GM12874 (cell line): Measurements from ENCODE around the gene AK4.

Source experiments
- TF ChIP-seq, protein P1 (sequence below): IDR thresholded peaks from 2 replicates; pipeline ENCODE4 v1.5.1; 2011; ENCODE audit warnings: low read depth, mild to moderate bottlenecking, control low read depth, low read length, moderate library complexity; ENCODE audit not compliant: insufficient read depth

AK4 gene

DNA sequence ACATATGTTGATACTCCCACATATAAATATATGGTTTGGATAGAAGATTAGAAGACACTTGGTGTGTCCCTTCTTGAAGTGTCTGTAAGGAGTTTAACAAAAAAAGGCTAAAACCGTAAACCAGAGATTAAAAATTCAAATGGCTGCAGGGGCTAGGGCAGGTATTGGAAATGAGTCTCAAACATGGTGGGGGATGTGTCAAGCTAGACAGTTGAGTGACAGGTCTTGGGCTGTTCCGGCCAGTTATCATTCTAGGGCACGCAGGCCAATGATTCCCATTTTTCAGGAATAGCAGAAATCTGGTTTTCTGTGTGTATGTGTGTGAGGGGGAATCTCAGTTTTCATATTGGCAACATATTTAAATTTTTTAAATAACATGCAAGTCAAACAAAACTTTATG lies 77.2 kb downstream of the AK4 start:
- TF ChIP-seq, protein P1, sequence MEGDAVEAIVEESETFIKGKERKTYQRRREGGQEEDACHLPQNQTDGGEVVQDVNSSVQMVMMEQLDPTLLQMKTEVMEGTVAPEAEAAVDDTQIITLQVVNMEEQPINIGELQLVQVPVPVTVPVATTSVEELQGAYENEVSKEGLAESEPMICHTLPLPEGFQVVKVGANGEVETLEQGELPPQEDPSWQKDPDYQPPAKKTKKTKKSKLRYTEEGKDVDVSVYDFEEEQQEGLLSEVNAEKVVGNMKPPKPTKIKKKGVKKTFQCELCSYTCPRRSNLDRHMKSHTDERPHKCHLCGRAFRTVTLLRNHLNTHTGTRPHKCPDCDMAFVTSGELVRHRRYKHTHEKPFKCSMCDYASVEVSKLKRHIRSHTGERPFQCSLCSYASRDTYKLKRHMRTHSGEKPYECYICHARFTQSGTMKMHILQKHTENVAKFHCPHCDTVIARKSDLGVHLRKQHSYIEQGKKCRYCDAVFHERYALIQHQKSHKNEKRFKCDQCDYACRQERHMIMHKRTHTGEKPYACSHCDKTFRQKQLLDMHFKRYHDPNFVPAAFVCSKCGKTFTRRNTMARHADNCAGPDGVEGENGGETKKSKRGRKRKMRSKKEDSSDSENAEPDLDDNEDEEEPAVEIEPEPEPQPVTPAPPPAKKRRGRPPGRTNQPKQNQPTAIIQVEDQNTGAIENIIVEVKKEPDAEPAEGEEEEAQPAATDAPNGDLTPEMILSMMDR, result no peak

DNA sequence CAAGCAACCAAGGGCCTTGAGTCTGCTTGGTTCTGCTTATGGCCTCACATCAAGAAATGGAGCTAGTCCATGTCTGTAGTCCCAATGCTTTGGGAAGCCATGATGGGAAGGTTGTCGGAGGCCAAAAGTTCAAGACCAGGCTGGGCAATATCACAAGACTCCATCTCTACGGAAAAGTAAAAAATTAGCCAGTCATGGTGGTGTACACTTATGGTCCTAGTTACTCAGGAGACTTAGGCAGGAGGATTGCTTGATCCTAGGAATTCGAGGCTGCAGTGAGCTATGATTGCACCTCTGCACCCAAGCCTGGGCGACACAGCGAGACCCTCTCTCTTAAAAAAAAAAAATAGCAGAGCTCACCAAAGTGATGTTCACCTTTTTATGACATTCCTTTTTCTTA lies 81.2 kb downstream of the AK4 start:
- TF ChIP-seq, protein P1, result no peak

DNA sequence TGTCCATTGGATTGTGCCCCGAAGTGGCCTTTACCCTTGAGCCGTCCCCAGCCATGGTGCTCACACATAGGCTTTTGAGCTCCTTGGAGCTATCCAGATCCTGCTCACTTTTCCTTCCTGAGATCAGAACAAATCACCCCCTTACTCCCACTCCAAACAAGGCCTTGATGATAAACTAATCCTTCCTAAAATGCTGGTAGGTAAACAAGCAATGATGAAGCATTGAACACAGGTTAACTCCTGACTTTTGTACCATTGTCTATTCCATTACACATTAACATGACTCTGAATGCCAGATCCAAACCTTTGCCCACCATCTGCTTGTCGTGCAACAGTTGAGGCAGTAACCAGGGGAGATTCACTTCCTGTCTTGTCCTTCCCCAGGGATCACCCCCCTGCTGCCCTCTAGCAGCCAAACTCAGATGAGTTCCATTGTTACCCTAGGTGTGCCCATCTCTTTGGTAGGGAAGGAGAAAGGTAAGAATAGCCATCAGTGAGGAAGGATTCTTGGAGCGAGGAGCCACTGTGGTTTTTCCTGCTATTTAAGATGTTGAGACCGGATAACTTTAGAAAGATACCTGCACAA lies 81.8 kb downstream of the AK4 start:
- TF ChIP-seq, protein P1, result no peak

DNA sequence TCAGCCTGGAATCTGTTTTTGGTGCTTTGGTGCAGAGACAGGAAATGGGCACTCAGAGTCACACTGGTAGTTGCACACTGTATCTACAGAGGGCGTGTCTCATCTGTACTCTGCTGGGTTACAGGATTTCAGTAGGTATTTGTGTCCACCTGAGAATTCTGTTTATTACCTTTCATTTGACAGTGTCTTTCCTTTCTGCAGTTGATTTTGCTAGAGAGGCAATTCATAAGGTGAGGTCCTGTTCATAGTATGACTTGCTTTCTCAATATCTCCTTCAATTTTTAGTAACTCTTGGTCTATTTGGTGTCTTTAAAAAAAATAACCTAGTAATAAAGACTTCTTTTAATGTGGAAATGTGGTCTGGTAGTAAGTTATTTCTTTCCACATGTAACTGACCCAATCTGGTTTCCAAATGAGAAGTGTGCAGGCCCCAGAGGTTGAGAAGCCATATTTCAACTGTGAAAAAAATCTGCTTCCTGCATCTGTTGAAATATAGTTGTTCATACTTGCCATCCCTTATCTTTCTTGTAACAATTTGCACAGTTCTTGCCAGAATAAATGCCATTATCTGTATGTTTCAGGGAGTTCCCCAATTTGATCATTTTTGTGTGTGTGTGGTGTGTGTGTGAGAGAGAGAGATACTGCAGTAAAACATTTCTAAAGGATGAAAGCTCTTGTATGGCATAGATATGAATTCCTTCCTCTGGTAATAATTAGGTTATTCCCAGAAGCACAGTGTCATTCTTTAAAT lies 82.9 kb downstream of the AK4 start:
- TF ChIP-seq, protein P1, result no peak

DNA sequence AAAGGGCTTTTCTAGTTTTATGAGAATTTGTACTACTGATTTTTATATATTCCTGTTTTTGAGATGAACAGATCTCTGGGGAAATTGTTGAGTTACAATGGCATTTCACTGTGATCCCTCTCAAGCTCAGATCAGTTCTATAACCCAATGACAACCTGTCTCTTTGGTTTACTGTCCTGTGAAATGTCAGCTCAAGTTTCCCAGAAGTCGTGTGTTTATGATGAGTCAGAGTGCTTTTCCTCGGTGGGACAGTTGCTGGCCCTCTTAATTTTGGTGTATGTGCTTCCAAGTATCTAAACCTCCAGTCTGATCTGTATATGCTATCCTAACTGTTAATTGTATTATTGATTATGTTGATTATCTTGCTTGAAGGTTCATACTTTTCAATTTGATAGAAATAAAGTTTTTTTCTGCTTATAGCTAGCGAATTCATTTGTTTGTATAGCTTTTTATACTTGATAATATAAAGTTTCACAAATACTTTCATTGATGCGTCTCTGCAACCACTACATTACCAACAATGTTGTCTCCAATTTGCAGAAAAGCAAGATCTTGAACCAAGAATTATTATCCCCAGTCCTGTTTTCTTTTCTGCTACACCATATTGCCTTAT lies 83.8 kb downstream of the AK4 start:
- TF ChIP-seq, protein P1, result no peak

DNA sequence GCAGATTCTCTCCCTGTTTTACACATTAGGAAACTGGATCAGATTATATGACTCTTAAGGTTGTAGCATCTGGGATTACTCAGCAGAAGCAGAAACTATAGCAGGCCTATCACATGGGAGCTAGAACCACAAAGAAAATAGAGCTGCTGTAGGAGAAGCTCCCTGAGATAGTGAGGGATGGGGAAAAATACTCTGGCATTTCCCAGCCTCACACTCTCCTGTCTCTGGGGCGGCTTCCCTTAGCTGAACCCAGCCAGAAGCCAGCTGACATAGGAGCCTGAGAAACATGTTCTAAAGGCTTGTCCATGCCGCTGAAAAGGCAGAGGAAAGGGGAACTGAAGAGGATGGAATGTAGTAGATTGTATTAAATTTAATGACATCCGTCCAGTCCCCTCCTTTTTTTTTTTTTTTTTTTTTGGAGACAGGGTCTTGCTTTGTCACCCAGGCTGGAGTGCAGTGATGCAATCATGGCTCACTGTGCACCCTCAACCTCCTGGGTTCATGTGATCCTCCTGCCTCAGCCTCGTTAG lies 84.5 kb downstream of the AK4 start:
- TF ChIP-seq, protein P1, result no peak

DNA sequence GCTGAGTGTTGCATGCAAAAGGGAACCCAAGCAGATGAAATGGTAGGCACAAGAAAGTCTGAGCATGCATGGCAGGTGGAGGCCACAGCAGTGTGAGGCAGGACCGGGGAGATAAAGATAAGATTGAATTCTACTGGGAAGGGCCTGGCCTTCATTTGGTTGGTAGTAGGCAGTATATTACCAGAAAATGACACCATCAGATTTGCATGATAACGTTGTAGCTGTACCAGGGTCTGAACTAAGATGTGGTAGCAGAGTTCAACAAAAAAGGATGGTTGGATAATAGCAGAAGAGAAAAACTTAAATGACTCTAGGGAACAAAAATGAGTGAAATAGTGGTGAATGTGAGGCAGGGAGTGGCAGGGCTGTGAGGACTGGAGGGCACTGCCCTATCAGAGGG lies 85.8 kb downstream of the AK4 start:
- TF ChIP-seq, protein P1, result no peak
